HL-60 (cell line): ENCODE results near the gene LLCFC1.

Experiments used
- DNase-seq, 2 experiments: peaks; one replicate each; pipeline ENCODE4 v3.0.0-alpha.2; 2010 to 2020; ENCODE audit warnings: low read depth in 1 of 2, low spot score in 1 of 2
- H3K27ac ChIP-seq: fragments of 250-450 bp; sonication (Bioruptor Pico); replicated peaks from 2 replicates; pipeline ENCODE4 v1.5.1; 2020; ENCODE audit warnings: mild to moderate bottlenecking, moderate library complexity
- H3K27me3 ChIP-seq: fragments of 250-450 bp; sonication (Bioruptor Pico); 2 replicates; pipeline ENCODE4 v1.5.1; 2021; ENCODE audit warnings: mild to moderate bottlenecking, moderate library complexity; ENCODE audit not compliant: insufficient read depth, poor library complexity, severe bottlenecking
- H3K4me3 ChIP-seq: replicated peaks from 2 replicates; pipeline ENCODE4 v1.5.1; 2011; ENCODE audit warnings: mild to moderate bottlenecking, control low read depth, low read length; ENCODE audit not compliant: insufficient read depth
- CTCF ChIP-seq: IDR thresholded peaks from one replicate; pipeline ENCODE4 v1.5.1; 2011; ENCODE audit warnings: low read length, control low read depth, inconsistent platforms; ENCODE audit not compliant: insufficient read depth
- GABPA ChIP-seq: IDR thresholded peaks from 2 replicates; pipeline ENCODE4 v1.6.1; 2012; ENCODE audit warnings: low read depth
- POLR2AphosphoS5 ChIP-seq: IDR thresholded peaks from 2 replicates; pipeline ENCODE4 v1.6.1; 2012; ENCODE audit warnings: low read depth
- REST ChIP-seq: IDR thresholded peaks from 2 replicates; pipeline ENCODE4 v1.6.1; 2012; ENCODE audit warnings: low read depth; ENCODE audit not compliant: insufficient replicate concordance
- SPI1 ChIP-seq: IDR thresholded peaks from 2 replicates; pipeline ENCODE4 v1.6.1; 2012; ENCODE audit warnings: low read depth, mild to moderate bottlenecking, borderline replicate concordance

The LLCFC1 gene

GRCh38 chr7:142891490-142892082 is 47.7 kb upstream of the LLCFC1 start:
- TF ChIP-seq POLR2AphosphoS5 (no peak), SPI1 (no peak), GABPA (no peak), REST (no peak), CTCF (no peak)
- DNase-seq: no peak
- H3K4me3 ChIP-seq: no peak overlapping the region
- H3K27ac ChIP-seq: no peak overlapping the region
- no peaks in the 10 kb centered on the region for H3K27me3 ChIP-seq

- no peaks in the 10 kb centered on the region for H3K27me3 ChIP-seq
- TF ChIP-seq REST: no peak
- no peak for TF ChIP-seq GABPA
- TF ChIP-seq SPI1: no peak
- DNase-seq: no peak
- no peak overlapping the region for H3K27ac ChIP-seq
- H3K4me3 ChIP-seq: no peak overlapping the region
These were observed 46.3 kb upstream of the LLCFC1 start for GRCh38 chr7:142892951-142893350.

- TF ChIP-seq SPI1: no peak
- TF ChIP-seq POLR2AphosphoS5: no peak
- TF ChIP-seq GABPA: no peak
- no peaks in the 10 kb centered on the region for H3K27me3 ChIP-seq
- H3K27ac ChIP-seq: no peak overlapping the region
- no peak overlapping the region for H3K4me3 ChIP-seq
- no peak for DNase-seq
These were observed 44.9 kb upstream of the LLCFC1 start for GRCh38 chr7:142894112-142894984.

- H3K4me3 ChIP-seq: no peak overlapping the region
- no peak for DNase-seq
- no peak overlapping the region for H3K27ac ChIP-seq
- no peaks in the 10 kb centered on the region for H3K27me3 ChIP-seq
- TF ChIP-seq POLR2AphosphoS5 (no peak), SPI1 (no peak), CTCF (no peak), REST (no peak), GABPA (no peak)
These were observed 44.2 kb upstream of the LLCFC1 start for GRCh38 chr7:142894985-142895593.
